Omental fat pad (tissue), 4 donors: ENCODE measurements around the gene EFCAB6. TPM values are rescaled to one million over a fixed set of nuclear protein-coding genes. Genes with fewer than 3 reads are reported as not detected.

ENCODE experiments used
- ATAC-seq: fragments of 150-250 bp; one replicate; pipeline ENCODE4 v1.9.1; 2016; ENCODE audit warnings: mild to moderate bottlenecking, moderate library complexity; ENCODE audit not compliant: low FRiP score
- DNase-seq: peaks from one replicate; pipeline ENCODE4 v3.0.0-alpha.2; 2019; ENCODE audit warnings: low spot score
- CTCF ChIP-seq, 3 donors: fragments of 450-650 bp; IDR thresholded peaks; one replicate each; pipeline ENCODE4 v1.5.1; 2016 to 2017; ENCODE audit warnings: antibody characterized with exemption in 3 of 3, mild to moderate bottlenecking in 3 of 3, moderate library complexity in 2 of 3
- total RNA-seq, 4 donors: library from RNA; depleted of rRNA; stranded (reverse); fragments of >200 nt; gene quantifications; one replicate each; pipeline ENCODE4 v1.1.0, GENCODE V29; 2016

EFCAB6 gene
- total RNA-seq, 4 donors from 2014 or later = 0.48 to 3.2 (median 1.9) TPM

- DNase-seq = no peak
- no peak for TF ChIP-seq CTCF (IDR thresholded peaks at IDR 0.05)
- no peak for ATAC-seq
Measured at GRCh38 chr22:43755452-43755851, 56.7 kb downstream of the EFCAB6 start.

GRCh38 chr22:43755011-43755410 is 57.1 kb downstream of the EFCAB6 start:
- no peak for TF ChIP-seq CTCF (IDR thresholded peaks at IDR 0.05)
- DNase-seq (no peak), ATAC-seq (no peak)

- no peak for DNase-seq
- TF ChIP-seq CTCF (IDR thresholded peaks at IDR 0.05) = no peak
- no peak for ATAC-seq
Measured at GRCh38 chr22:43754176-43754575, 57.9 kb downstream of the EFCAB6 start.

- DNase-seq = no peak
Measured at GRCh38 chr22:43753688-43754087, 58.4 kb downstream of the EFCAB6 start.

GRCh38 chr22:43750751-43751150 is 61.4 kb downstream of the EFCAB6 start:
- no peak for TF ChIP-seq CTCF (IDR thresholded peaks at IDR 0.05)
- ATAC-seq (no peak), DNase-seq (no peak)

More at GRCh38 chr22:43753688-43754087, 58.4 kb downstream of the EFCAB6 start:
- no peak for ATAC-seq
- TF ChIP-seq CTCF (IDR thresholded peaks at IDR 0.05) = no peak

- no peak for TF ChIP-seq CTCF (IDR thresholded peaks at IDR 0.05)
- no peak for DNase-seq
- no peak for ATAC-seq
Measured at GRCh38 chr22:43749473-43749872, 62.6 kb downstream of the EFCAB6 start.

GRCh38 chr22:43747877-43748276 is 64.2 kb downstream of the EFCAB6 start:
- ATAC-seq = no peak
- no peak for TF ChIP-seq CTCF (IDR thresholded peaks at IDR 0.05)
- no peak for DNase-seq
